HG03354 (cell line): ENCODE measurements around the gene HSD11B1L.

Experiments
- ATAC-seq: cut with Tn5 transposase; IDR thresholded peaks from one replicate; pipeline ENCODE4 v1.9.1; 2021; ENCODE audit warnings: mild to moderate bottlenecking; ENCODE audit not compliant: unreplicated experiment, poor library complexity, severe bottlenecking

HSD11B1L gene

GRCh38 chr19:5665781-5666513 lies 14.9 kb upstream of the HSD11B1L start:
- ATAC-seq, result no peak

- ATAC-seq, result no peak
These were observed 13.8 kb upstream of the HSD11B1L start for GRCh38 chr19:5666921-5667610.

GRCh38 chr19:5667751-5668271 lies 13.0 kb upstream of the HSD11B1L start:
- no peak for ATAC-seq

- ATAC-seq, result no peak
These were observed 11.6 kb upstream of the HSD11B1L start for GRCh38 chr19:5669212-5669611.

- no peak for ATAC-seq
These were observed 9.2 kb upstream of the HSD11B1L start for GRCh38 chr19:5671600-5671999.

- ATAC-seq, result no peak
These were observed 7.9 kb upstream of the HSD11B1L start for GRCh38 chr19:5672708-5673459.

GRCh38 chr19:5673752-5674151 lies 7.1 kb upstream of the HSD11B1L start:
- ATAC-seq, result no peak

- ATAC-seq, result no peak
These were observed 6.1 kb upstream of the HSD11B1L start for GRCh38 chr19:5674714-5675113.

- no peak for ATAC-seq
These were observed 4.6 kb upstream of the HSD11B1L start for GRCh38 chr19:5676105-5676771.

- no peak for ATAC-seq
These were observed 4.1 kb upstream of the HSD11B1L start for GRCh38 chr19:5676772-5677105.

- no peak for ATAC-seq
These were observed 3.7 kb upstream of the HSD11B1L start for GRCh38 chr19:5677136-5677535.

- no peak for ATAC-seq
These were observed 3.2 kb upstream of the HSD11B1L start for GRCh38 chr19:5677580-5677979.

GRCh38 chr19:5678071-5678718 lies 2.6 kb upstream of the HSD11B1L start:
- no peak for ATAC-seq

GRCh38 chr19:5679289-5680083 lies 1.3 kb upstream of the HSD11B1L start:
- no peak for ATAC-seq

GRCh38 chr19:5680084-5680436 lies 767 bp upstream of the HSD11B1L start:
- ATAC-seq, result no peak

- no peak for ATAC-seq
These were observed 722 bp downstream of the HSD11B1L start for GRCh38 chr19:5681391-5682106.

GRCh38 chr19:5682107-5682482 lies 1.3 kb downstream of the HSD11B1L start:
- ATAC-seq, result no peak

GRCh38 chr19:5683177-5683886 lies 2.5 kb downstream of the HSD11B1L start:
- ATAC-seq, result no peak
